NCI-H1092 treated with DMSO at 0.1 percent for 48 hours (cell line): ENCODE measurements around the gene FOXO6.
"Not testable (repeated sequence)": the region's sequence is repeated elsewhere in the genome, so short reads cannot be mapped to it uniquely, and the experiment has no call there.

Experiments used
- DNase-seq: peaks from one replicate; lab custom pipeline; 2025; lab: John Stamatoyannopoulos, UW

FOXO6 gene

DNA sequence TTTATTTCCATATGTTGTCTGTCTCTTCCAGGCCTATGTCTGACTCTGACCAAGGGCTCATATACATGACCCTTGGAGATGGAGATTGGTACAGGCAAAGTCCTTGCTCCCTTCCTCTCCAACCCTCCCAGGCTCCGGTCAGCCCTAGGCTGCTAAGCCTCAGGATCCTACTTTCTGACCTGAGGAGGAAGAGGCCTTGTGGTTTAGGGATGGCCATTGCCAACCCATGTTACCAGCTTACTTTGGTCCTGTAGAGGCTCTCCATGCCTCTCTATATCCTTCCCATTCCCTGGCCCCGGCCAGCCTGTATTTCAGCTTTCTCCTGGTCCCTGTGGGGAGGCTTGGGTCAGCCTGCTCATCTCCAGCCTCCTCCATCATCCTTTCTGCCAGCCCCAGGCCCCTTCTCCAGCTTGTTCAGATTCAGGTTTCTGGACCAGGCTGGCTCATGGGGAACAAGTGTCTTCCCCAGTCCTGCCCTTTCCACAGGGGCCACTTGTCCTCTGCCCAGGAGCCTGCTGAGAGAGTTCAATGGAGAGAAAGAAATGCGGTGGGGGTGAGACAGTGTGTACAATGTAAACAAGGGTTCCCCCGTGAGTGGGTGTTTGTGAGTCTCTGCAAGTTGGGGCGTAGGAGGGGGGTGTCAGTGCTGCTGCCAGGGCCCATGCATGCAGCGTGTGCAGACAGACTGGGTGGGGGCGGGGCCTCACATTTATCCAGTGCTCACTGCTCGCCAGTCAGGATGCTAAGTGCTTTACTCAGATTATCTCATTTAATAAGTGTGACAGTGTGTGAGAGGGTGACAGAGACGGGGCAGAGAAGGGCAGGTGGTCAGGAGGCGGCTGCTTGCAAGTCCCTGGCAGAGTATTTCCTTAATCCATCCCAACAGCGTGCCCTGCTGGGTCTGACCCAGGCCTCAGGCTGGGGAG, 31.3 kb upstream of the FOXO6 start:
- DNase-seq: no peak

DNA sequence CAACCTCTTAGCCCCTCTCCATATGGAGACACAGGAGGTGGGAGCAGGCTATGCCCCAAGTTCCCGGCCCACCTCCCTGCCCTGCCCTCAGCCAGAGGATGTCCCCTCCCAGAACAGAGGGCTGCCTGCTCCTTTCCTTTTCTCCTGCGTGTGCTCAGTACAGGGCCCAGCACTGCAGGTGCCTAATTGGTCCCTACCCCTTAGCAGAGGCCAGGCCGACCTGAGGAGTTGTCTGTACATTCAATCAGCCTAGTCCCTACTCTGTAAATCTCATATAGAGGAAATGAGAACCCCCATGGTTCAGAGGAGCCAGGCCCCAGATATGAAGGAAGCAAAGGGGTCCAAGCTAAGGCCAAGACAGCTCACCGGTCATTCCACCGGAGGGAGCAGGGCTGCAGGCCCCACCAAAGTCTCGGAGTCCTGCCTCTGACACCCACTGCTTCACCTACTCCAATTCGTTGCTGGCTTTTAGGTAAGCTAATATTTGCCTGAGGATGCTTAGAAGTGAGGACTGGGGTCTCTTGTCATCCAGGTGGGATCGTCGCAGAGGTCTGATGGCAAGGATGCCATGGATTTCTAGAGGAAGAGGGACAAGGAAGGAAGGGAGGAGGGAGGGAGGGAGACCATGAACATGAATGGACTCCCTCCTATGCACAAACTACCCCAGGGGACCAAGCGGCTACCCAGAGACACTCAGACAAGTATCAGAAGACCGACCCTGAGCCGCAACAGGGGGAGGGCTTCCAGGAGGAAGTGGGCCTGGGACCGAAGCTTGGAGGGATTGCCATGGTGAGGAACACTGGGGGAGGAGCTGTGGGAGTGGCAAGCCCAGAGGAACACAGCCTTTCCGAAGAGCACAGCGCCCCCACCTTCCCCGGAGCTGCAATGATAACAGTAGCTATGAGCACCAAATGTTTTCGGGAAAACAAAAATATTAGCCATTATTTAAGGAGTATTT, 30.4 kb upstream of the FOXO6 start:
- DNase-seq: no peak

DNA sequence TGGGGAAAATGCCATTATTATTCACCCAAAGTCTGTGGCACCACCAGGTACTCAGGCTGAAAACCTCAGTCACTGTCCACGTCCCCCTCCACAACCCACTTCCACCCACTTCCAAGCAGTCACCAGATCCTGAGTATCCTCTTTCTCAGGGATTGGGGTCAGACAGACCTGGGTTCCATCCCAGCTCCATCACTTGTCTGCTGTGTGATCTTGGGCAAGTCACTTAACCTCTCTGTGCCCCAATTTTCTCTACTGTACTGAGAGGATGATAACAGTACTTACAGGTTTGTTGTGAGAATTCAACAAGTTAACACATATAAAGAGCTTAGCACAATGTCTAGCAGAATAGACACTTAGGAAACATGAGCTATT, 29.7 kb upstream of the FOXO6 start:
- no peak for DNase-seq

DNA sequence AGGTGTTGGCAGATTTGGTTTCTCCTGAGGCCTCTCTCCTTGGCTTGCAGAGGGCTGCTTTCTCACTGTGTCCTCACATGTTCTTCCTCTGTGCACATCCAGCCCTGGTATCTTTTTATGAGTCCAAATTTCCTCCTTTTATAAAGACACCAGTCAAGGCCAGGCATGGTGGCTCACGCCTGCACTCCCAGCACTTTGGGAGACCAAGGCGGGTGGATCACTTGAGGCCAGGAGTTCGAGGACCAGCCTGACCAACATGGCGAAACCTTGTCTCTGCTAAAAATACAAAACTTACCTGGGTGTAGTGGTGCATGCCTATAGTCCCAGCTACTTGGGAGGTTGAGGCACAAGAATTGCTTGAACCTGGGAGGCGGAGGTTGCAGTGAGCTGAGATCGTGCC, 29.1 kb upstream of the FOXO6 start:
- not testable (repeated sequence) for DNase-seq

GRCh38 chr1:41333146-41333784, 28.0 kb upstream of the FOXO6 start:
- no peak for DNase-seq

DNA sequence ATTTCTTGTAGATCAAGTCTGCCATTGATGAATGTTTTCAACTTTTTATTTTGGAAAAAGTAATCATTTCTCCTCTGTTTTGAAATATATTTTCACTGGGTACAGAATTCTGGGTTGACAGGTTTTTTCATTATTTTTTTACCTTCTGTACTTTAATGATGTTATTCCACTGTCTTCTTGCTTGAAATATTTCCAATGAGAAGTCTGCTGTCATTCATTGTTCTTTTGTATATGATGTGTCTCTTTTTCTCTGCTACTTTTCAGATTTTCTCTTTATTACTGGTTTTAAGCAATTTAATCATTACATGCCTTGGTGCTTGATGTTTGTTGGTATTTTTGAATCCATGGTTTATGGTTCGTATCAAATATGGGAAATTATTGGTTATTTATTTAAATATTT, 22.4 kb upstream of the FOXO6 start:
- no peak for DNase-seq

DNA sequence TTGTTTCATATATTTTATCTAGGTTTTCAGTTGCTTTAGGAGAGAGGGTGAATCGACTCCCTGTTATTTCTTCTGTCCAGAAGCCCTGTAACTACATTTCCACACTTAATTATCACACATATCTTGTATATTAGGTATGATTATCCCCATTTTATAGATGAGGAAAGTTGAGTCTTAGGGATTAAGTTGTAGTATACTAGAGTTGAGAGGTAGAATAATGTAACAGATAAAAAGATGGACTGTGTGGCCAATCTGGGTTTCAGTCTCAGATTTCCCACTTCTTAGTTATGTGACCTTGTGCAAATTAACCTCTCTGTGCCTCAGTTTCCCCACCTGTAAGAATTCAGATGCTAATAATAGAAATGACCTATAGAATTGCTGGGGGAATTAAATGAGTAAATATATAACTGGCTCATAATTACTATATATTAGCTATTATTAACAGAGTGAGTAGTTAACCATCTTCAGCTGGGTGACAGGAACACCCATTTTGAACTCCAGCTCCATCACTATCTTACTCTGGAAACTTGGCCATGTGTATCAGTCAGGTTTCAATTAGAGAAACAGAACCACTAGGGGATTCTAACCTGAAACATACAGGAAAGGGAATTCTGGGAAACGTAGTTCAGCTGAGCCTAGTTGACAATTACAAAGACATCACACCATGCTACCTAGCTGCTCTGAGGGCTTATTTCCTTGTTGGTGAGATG, 20.4 kb upstream of the FOXO6 start:
- DNase-seq: no peak

GRCh38 chr1:41341365-41341683, 19.9 kb upstream of the FOXO6 start:
- DNase-seq: no peak

- no peak for DNase-seq
These were observed 19.3 kb upstream of the FOXO6 start for GRCh38 chr1:41341772-41342562.

DNA sequence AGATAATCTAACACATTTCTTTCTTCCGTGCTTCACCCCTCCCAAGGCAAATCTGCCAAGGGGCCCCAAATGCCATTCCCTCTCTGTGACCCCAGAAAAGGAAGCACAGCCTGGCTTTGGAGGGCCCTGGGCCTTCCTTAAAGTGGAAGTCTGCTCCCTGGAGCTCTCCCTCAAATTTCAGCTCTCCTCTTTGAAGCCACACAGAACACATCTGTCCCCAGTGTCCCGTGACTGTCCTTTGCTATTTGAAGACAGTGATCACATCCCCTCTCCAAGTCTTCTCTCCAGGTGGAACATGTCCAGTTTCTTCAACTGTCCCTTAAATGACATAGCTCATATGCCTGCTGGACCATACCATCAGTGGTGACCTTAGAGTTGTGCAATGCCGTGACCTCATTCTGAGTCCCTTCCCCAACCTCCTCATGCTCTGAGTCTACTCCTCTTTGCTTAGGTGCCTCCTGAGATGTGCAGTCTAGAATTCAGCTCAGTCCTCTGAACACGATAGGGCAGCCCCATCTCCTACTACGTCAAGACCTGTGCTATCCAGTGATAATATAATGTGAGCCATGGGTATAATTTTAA, 18.4 kb upstream of the FOXO6 start:
- DNase-seq: no peak

DNA sequence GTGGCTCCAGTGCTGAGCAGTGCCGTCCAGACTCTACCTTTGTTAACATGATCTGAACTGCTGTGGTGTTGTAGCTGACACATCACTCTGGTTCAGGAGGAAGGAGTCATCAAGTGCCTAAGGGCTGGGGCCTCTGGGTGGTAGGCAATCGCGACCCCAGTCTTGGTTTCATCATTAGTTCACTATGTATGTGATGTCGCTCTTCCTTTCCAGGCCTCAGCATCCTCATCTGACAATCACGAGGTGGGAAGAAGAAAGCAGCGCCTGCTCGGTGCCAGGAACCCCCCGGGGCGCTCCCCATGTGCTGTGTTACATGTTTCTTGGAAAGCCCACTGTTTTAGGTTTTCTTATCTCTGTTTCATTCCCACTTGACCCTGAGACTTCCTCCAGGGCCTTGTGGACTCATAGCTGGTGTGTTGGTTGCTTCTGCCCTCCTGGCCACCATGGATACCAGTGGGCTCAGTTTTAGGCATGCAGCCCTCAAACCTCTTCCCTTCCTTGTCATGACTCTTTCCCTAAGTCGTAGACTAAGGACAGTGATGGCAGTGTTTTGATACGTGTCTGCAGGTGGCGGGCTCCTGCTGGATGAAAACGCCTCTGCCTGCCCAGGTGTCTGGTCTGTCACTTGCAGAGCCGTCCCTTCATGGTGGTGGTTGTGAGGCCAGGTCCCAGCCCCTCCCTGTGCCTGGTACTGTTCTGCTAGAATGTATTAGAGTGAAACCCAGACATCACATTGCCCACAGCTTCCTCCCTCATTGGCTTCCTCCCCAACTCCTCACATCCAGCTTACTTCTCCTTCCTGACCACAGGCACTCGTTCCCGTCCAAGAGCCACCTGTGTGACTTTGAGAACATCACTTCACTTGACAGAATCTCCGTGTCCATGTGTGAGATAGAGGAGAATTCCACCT, 17.2 kb upstream of the FOXO6 start:
- no peak for DNase-seq

DNA sequence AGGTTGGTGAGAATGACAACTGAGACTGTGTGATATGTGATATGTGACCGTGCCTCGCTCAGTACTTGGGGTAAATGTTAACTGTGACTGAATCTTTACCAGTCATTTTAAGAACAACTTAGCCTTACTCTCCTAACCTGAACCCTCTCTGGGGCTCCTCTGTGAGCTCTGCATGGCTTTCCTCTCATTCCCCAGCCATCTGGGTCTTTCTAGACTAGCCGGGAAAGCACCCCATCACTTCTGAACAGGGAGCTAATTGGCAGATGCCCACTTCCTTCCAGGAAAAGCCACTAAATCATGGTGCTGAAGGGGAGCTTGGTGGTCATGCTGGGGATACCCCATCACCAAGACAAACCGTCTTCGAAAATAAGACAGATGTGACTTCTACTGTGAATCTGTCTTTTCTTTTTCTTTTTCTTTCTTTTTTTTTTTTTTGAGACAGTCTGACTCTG, 16.5 kb upstream of the FOXO6 start:
- no peak for DNase-seq

DNA sequence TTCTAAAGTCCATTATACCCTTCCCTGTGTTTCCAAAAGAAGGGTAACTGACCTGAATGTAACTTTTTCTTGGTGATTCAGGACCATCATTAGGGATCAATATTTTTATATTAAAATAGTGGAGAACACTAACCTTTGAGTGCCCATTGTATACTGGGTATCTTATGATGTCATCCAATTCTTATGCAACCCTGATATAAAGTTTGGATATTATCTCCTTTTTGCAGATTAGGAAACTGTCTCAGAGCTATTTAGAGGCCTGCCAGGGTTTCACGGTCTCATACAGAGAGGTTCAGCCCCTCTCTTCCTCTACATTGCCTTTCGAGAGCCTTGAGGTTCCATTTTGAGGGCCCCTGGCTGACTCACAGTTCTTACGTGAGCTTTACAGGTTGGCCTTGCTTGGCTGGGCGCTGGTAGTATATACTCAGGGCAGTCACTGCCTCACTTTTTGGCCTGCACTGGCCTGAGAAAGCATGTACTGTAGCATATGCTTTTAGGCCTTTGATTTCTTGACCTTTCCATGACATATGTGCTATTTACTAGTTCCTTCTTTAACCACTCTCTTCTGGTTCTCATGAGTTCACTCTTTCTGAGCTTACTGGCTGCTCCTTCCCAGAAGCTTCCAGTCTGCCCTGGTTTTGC, 15.7 kb upstream of the FOXO6 start:
- no peak for DNase-seq

DNA sequence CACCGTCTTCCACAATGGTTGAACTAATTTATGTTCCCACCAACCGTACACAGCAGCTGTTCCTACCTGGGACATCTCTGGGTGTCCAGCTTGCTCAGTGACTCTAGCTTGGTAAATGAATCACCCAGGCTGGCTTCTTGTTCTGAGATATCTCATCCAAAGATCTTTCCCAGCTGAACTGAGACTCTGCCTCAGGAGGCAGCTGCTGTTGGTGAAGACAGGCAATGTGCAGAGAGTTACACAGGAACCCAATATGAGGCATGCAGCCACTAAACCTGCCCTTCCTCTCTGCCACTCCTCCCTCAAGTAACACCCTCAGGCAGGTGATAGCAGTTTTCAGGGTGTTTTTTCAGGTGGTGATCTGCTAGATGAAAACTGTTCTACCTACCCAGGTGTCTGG, 14.0 kb upstream of the FOXO6 start:
- DNase-seq: no peak

- no peak for DNase-seq
These were observed 12.8 kb upstream of the FOXO6 start for GRCh38 chr1:41348394-41348793.

GRCh38 chr1:41349361-41350054, 11.7 kb upstream of the FOXO6 start:
- no peak for DNase-seq

GRCh38 chr1:41350055-41350378, 11.2 kb upstream of the FOXO6 start:
- no peak for DNase-seq

DNA sequence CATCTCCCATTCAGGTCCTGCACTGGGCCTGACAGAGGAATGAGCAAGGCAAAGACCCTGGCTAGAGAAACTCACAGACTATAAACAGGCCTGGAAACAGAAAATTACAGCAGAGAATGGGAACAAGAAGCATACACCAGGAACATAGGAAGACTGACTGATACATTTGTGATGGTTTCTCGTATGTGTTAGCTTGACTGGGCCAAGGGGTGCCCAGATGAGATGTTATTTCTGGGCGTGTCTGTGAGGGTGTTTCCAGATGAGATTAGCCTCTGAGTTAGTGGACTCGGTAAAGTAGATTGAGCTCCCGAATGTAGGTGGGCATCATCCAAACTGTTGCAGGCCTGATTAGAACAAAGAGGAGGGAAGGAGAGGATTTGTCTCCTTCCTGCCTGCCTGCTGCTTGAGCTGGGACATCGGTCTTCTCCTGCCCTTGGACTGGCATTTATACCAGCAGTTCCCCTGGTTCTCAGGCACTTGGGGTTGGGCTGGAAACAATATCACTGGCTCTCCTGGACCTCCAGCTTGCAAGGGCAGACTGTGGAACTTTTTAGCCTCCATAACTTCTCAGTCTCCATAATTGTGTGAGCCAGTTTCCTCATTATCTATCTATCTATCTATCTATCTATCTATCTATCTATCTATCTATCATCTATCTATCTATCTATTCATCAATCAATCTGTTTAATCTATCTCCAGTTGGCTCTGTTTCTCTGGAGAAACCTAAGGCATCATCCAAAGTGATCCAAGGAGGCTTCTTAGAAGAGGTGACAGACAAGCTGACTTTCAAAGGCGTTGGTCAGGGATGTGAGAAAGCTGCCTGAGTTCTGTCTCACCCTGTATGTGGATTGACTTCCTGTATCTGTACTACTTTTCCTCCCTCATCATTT, 9.7 kb upstream of the FOXO6 start:
- no peak for DNase-seq
